ENCODE data around the gene KLC3.

Gene KLC3

GRCh38 chr19:45297674-45298073, 42.9 kb upstream of the KLC3 start:
- H3K4me3 ChIP-seq (ENCODE audit: control insufficient read depth, low read depth, low read length), result no peak overlapping the region
- DNase-seq (ENCODE audit: low read depth), result no peak
- no peak for TF ChIP-seq CTCF (conservative IDR thresholded peaks at IDR 0.05; ENCODE audit: control insufficient read depth, insufficient read depth, low read depth, low read length)

GRCh38 chr19:45298264-45298663, 42.3 kb upstream of the KLC3 start:
- H3K4me3 ChIP-seq (ENCODE audit: control insufficient read depth, low read depth, low read length), result no peak overlapping the region
- no peak for DNase-seq (ENCODE audit: low read depth)
- no peak for TF ChIP-seq CTCF (conservative IDR thresholded peaks at IDR 0.05; ENCODE audit: control insufficient read depth, insufficient read depth, low read depth, low read length)

GRCh38 chr19:45299719-45300118, 40.8 kb upstream of the KLC3 start:
- DNase-seq (ENCODE audit: low read depth), result no peak
- TF ChIP-seq CTCF (conservative IDR thresholded peaks at IDR 0.05; ENCODE audit: control insufficient read depth, insufficient read depth, low read depth, low read length), result no peak
- H3K4me3 ChIP-seq (ENCODE audit: control insufficient read depth, low read depth, low read length), result no peak overlapping the region

- no peak for TF ChIP-seq CTCF (conservative IDR thresholded peaks at IDR 0.05; ENCODE audit: control insufficient read depth, insufficient read depth, low read depth, low read length)
- H3K4me3 ChIP-seq (ENCODE audit: control insufficient read depth, low read depth, low read length), result no peak overlapping the region
Observed at GRCh38 chr19:45302416-45302815, 38.1 kb upstream of the KLC3 start.

GRCh38 chr19:45303269-45304060, 37.1 kb upstream of the KLC3 start:
- H3K4me3 ChIP-seq (ENCODE audit: control insufficient read depth, low read depth, low read length), result no peak overlapping the region
- DNase-seq (ENCODE audit: low read depth), result no peak
- no peak for TF ChIP-seq CTCF (conservative IDR thresholded peaks at IDR 0.05; ENCODE audit: control insufficient read depth, insufficient read depth, low read depth, low read length)

More at GRCh38 chr19:45302416-45302815, 38.1 kb upstream of the KLC3 start:
- no peak for DNase-seq (ENCODE audit: low read depth)

- DNase-seq (ENCODE audit: low read depth), result no peak
- TF ChIP-seq CTCF (conservative IDR thresholded peaks at IDR 0.05; ENCODE audit: control insufficient read depth, insufficient read depth, low read depth, low read length), result no peak
- H3K4me3 ChIP-seq (ENCODE audit: control insufficient read depth, low read depth, low read length), result no peak overlapping the region
Observed at GRCh38 chr19:45304141-45304926, 36.2 kb upstream of the KLC3 start.
